Hepatocyte (in vitro differentiated cells): ENCODE data around the gene BMP6. TPM values are rescaled to one million over a fixed set of nuclear protein-coding genes. Genes with fewer than 3 reads are reported as not detected.

ENCODE experiments used
- DNase-seq: peaks from one replicate; pipeline ENCODE4 v3.0.0-alpha.2; 2016; ENCODE audit warnings: low spot score
- H2AFZ ChIP-seq: fragments of 200-600 bp; sonication (generic); 2 replicates; pipeline ENCODE4 v1.6.0; 2016; ENCODE audit warnings: antibody characterized with exemption, mild to moderate bottlenecking
- H3K27ac ChIP-seq: fragments of 200-600 bp; sonication (generic); 2 replicates; pipeline ENCODE4 v1.5.1; 2016; ENCODE audit warnings: mild to moderate bottlenecking
- H3K27me3 ChIP-seq: fragments of 200-600 bp; sonication (generic); 2 replicates; pipeline ENCODE4 v1.6.1; 2016
- H3K36me3 ChIP-seq: fragments of 200-600 bp; sonication (generic); replicated peaks from 2 replicates; pipeline ENCODE4 v1.5.1; 2016; ENCODE audit warnings: low read depth; ENCODE audit not compliant: insufficient read depth
- H3K4me1 ChIP-seq: fragments of 200-600 bp; sonication (generic); 2 replicates; pipeline ENCODE4 v1.5.1; 2016; ENCODE audit warnings: mild to moderate bottlenecking, moderate library complexity; ENCODE audit not compliant: insufficient read depth
- H3K4me2 ChIP-seq: fragments of 200-600 bp; sonication (generic); 2 replicates; pipeline ENCODE4 v1.6.0; 2016
- H3K4me3 ChIP-seq: fragments of 200-600 bp; sonication (generic); 2 replicates; pipeline ENCODE4 v1.5.1; 2016; ENCODE audit warnings: mild to moderate bottlenecking
- H3K79me2 ChIP-seq: fragments of 200-600 bp; sonication (generic); 2 replicates; pipeline ENCODE4 v1.6.0; 2017; ENCODE audit warnings: mild to moderate bottlenecking
- H3K9me2 ChIP-seq: fragments of 200-600 bp; sonication (generic); replicated peaks from 2 replicates; pipeline ENCODE4 v1.6.0; 2017; ENCODE audit warnings: mild to moderate bottlenecking; ENCODE audit not compliant: insufficient read depth
- H3K9me3 ChIP-seq: fragments of 200-600 bp; sonication (generic); 2 replicates; pipeline ENCODE4 v1.5.1; 2016; ENCODE audit warnings: low read depth, mild to moderate bottlenecking
- H4K20me1 ChIP-seq: fragments of 200-600 bp; sonication (generic); 2 replicates; pipeline ENCODE4 v1.6.0; 2016; ENCODE audit warnings: mild to moderate bottlenecking; ENCODE audit not compliant: insufficient read depth, poor library complexity, severe bottlenecking
- CTCF ChIP-seq: fragments of 200-600 bp; sonication (generic); IDR thresholded peaks from 2 replicates; pipeline ENCODE4 v1.5.1; 2016; ENCODE audit warnings: antibody characterized with exemption, mild to moderate bottlenecking; ENCODE audit not compliant: poor library complexity
- EZH2 ChIP-seq: fragments of 200-600 bp; sonication (generic); IDR thresholded peaks from 2 replicates; pipeline ENCODE4 v1.6.1; 2016; ENCODE audit warnings: antibody characterized with exemption, mild to moderate bottlenecking, borderline replicate concordance
- EZH2phosphoT487 ChIP-seq: fragments of 200-600 bp; sonication (generic); IDR thresholded peaks from one replicate; pipeline ENCODE4 v1.6.1; 2018; ENCODE audit warnings: antibody characterized with exemption, mild to moderate bottlenecking, low read depth, moderate library complexity; ENCODE audit not compliant: unreplicated experiment, severe bottlenecking
- WGBS: methylation state at CpG from one replicate; pipeline ENCODE4 v1.1.6; 2016; ENCODE audit warnings: low lambda C conversion rate; ENCODE audit errors: missing lambda C conversion rate; 5-methylcytosine and 5-hydroxymethylcytosine counted together
- polyA plus RNA-seq: library from polyadenylated mRNA; unstranded; fragments of >200 nt; fragmentation: Nextera tagmentation; extraction: Ambion mirVana; gene quantifications from 2 replicates; pipeline ENCODE4 v1.2.1, GENCODE V29; 2016
- total RNA-seq: library from RNA; depleted of rRNA; stranded (reverse); fragments of >200 nt; gene quantifications from 2 replicates; pipeline ENCODE4 v1.2.3, GENCODE V29; 2014

BMP6 gene
- total and polyA plus RNA-seq, 2 experiments from 2014 or later = 4.0 to 4.3 TPM

GRCh38 chr6:7681449-7681848 lies 44.5 kb upstream of the BMP6 start:
- H3K9me2 ChIP-seq = no peaks in the 10 kb centered on the region
- no peak overlapping the region for H3K4me3 ChIP-seq
- 82% methylated on average over 4 of the region's 4 CpGs for WGBS
- no peak for DNase-seq
- no peak overlapping the region for H3K4me2 ChIP-seq
- no peaks in the 10 kb centered on the region for H3K79me2 ChIP-seq
- no peak for TF ChIP-seq CTCF
- TF ChIP-seq EZH2 = no peak
- no peak for TF ChIP-seq EZH2phosphoT487
- H4K20me1 ChIP-seq = no peaks in the 10 kb centered on the region
- H3K27ac ChIP-seq = no peak overlapping the region
- no peak overlapping the region for H2AFZ ChIP-seq
- no peaks in the 10 kb centered on the region for H3K27me3 ChIP-seq
- H3K4me1 ChIP-seq = no peaks in the 10 kb centered on the region
- H3K36me3 ChIP-seq = no peaks in the 10 kb centered on the region
- no peaks in the 10 kb centered on the region for H3K9me3 ChIP-seq

- H3K36me3 ChIP-seq = no peaks in the 10 kb centered on the region
- H3K79me2 ChIP-seq = no peaks in the 10 kb centered on the region
- DNase-seq = no peak
- no peaks in the 10 kb centered on the region for H3K9me3 ChIP-seq
- H3K27me3 ChIP-seq = no peaks in the 10 kb centered on the region
- H3K4me1 ChIP-seq = no peaks in the 10 kb centered on the region
- no peak overlapping the region for H3K4me3 ChIP-seq
- H4K20me1 ChIP-seq = no peaks in the 10 kb centered on the region
- H2AFZ ChIP-seq = no peak overlapping the region
- no peak overlapping the region for H3K27ac ChIP-seq
- no peak for TF ChIP-seq EZH2
- TF ChIP-seq CTCF = no peak
- TF ChIP-seq EZH2phosphoT487 = no peak
- H3K4me2 ChIP-seq = no peak overlapping the region
- 64% methylated on average over 1 of the region's 1 CpG for WGBS
- no peaks in the 10 kb centered on the region for H3K9me2 ChIP-seq
Measured at GRCh38 chr6:7684076-7684475, 41.8 kb upstream of the BMP6 start.

GRCh38 chr6:7684843-7685242 lies 41.1 kb upstream of the BMP6 start:
- no peak for DNase-seq
- TF ChIP-seq EZH2phosphoT487 (no peak), EZH2 (no peak), CTCF (no peak)
- Histone ChIP-seq H3K27me3 (no peaks in the 10 kb centered on the region), H3K4me1 (no peaks in the 10 kb centered on the region), H4K20me1 (no peaks in the 10 kb centered on the region), H3K9me3 (no peaks in the 10 kb centered on the region), H2AFZ (no peak overlapping the region), H3K79me2 (no peaks in the 10 kb centered on the region), H3K4me2 (no peak overlapping the region), H3K4me3 (no peak overlapping the region), H3K36me3 (no peaks in the 10 kb centered on the region), H3K9me2 (no peaks in the 10 kb centered on the region), H3K27ac (no peak overlapping the region)
- WGBS = 48% methylated on average over 4 of the region's 4 CpGs

GRCh38 chr6:7685276-7685675 lies 40.6 kb upstream of the BMP6 start:
- Histone ChIP-seq H3K4me1 (no peaks in the 10 kb centered on the region), H3K9me3 (no peaks in the 10 kb centered on the region), H3K27ac (no peak overlapping the region), H4K20me1 (no peaks in the 10 kb centered on the region), H3K4me2 (no peak overlapping the region), H3K4me3 (no peak overlapping the region), H3K79me2 (no peaks in the 10 kb centered on the region), H2AFZ (no peak overlapping the region), H3K36me3 (no peaks in the 10 kb centered on the region), H3K27me3 (no peaks in the 10 kb centered on the region), H3K9me2 (no peaks in the 10 kb centered on the region)
- 72% methylated on average over 1 of the region's 1 CpG for WGBS
- DNase-seq = no peak
- TF ChIP-seq CTCF = no peak
- no peak for TF ChIP-seq EZH2phosphoT487
- no peak for TF ChIP-seq EZH2
